GM23338 (cell line): ENCODE data around the gene MAPT. TPM values are rescaled to one million over a fixed set of nuclear protein-coding genes. Genes with fewer than 3 reads are reported as not detected.

Experiments
- ATAC-seq: fragments of 200-7000 bp; cut with Tn5 transposase; 3 replicates; pipeline ENCODE4 v1.9.1; 2020
- DNase-seq: peaks from one replicate; pipeline ENCODE4 v3.0.0-alpha.2; 2015; ENCODE audit warnings: low spot score
- H2AFZ ChIP-seq: fragments of 200-600 bp; sonication (generic); 2 replicates; pipeline ENCODE4 v1.8.0; 2016; ENCODE audit warnings: antibody characterized with exemption, mild to moderate bottlenecking, moderate library complexity
- H3F3A ChIP-seq: fragments of 200-600 bp; sonication (generic); replicated peaks from 2 replicates; pipeline ENCODE4 v1.8.0; 2017; ENCODE audit warnings: antibody characterized with exemption, mixed run types, low read depth
- H3K27ac ChIP-seq: fragments of 200-600 bp; sonication (generic); 2 replicates; pipeline ENCODE4 v1.6.1; 2016; ENCODE audit warnings: low read depth
- H3K27me3 ChIP-seq: fragments of 200-600 bp; sonication (generic); 2 replicates; pipeline ENCODE4 v1.8.0; 2016; ENCODE audit warnings: mild to moderate bottlenecking, mixed run types, moderate library complexity; ENCODE audit not compliant: insufficient read depth
- H3K36me3 ChIP-seq: fragments of 200-600 bp; sonication (generic); 2 replicates; pipeline ENCODE4 v1.8.0; 2016; ENCODE audit warnings: mild to moderate bottlenecking; ENCODE audit not compliant: insufficient read depth
- H3K4me1 ChIP-seq: fragments of 200-600 bp; sonication (generic); 2 replicates; pipeline ENCODE4 v1.8.0; 2016; ENCODE audit warnings: mild to moderate bottlenecking, moderate library complexity; ENCODE audit not compliant: insufficient read depth
- H3K4me2 ChIP-seq: fragments of 200-600 bp; sonication (generic); 2 replicates; pipeline ENCODE4 v1.7.1; 2017; ENCODE audit warnings: mixed run types
- H3K4me3 ChIP-seq: fragments of 200-600 bp; sonication (generic); 2 replicates; pipeline ENCODE4 v1.6.1; 2016; ENCODE audit warnings: mixed run types
- H3K79me2 ChIP-seq: fragments of 200-600 bp; sonication (generic); replicated peaks from 2 replicates; pipeline ENCODE4 v1.8.0; 2017; ENCODE audit warnings: mild to moderate bottlenecking; ENCODE audit not compliant: insufficient read depth
- H3K9me2 ChIP-seq: fragments of 200-600 bp; sonication (generic); 2 replicates; pipeline ENCODE4 v1.8.0; 2017; ENCODE audit not compliant: insufficient read depth
- H4K20me1 ChIP-seq: fragments of 200-600 bp; sonication (generic); replicated peaks from 2 replicates; pipeline ENCODE4 v1.8.0; 2017; ENCODE audit warnings: mild to moderate bottlenecking; ENCODE audit not compliant: insufficient read depth
- H3K27ac Mint-ChIP-seq: 2 replicates; pipeline ENCODE4 v1.8.0; 2020; ENCODE audit warnings: inconsistent platforms, mild to moderate bottlenecking, moderate library complexity, mixed read lengths
- H3K27me3 Mint-ChIP-seq: 3 replicates; pipeline ENCODE4 v1.8.0; 2022; ENCODE audit warnings: low read depth, mild to moderate bottlenecking, moderate library complexity, mixed read lengths, inconsistent platforms; ENCODE audit not compliant: insufficient read depth, poor library complexity
- H3K36me3 Mint-ChIP-seq: 3 replicates; pipeline ENCODE4 v1.8.0; 2021; ENCODE audit warnings: low read depth, mild to moderate bottlenecking, inconsistent platforms, moderate library complexity, mixed read lengths
- H3K4me1 Mint-ChIP-seq: 3 replicates; pipeline ENCODE4 v1.8.0; 2020; ENCODE audit warnings: mild to moderate bottlenecking, inconsistent platforms, mixed read lengths
- H3K4me3 Mint-ChIP-seq: 3 replicates; pipeline ENCODE4 v1.8.0; 2021; ENCODE audit warnings: moderate library complexity, mild to moderate bottlenecking, inconsistent platforms, mixed read lengths
- H3K9me3 Mint-ChIP-seq: 3 replicates; pipeline ENCODE4 v1.8.0; 2020; ENCODE audit warnings: moderate library complexity, mild to moderate bottlenecking, inconsistent platforms, mixed read lengths
- CREB1 ChIP-seq: fragments of 250-450 bp; sonication (Bioruptor Pico); IDR thresholded peaks from 2 replicates; pipeline ENCODE4 v1.5.0; 2020; ENCODE audit warnings: low read depth, mild to moderate bottlenecking, moderate library complexity
- EZH2 ChIP-seq: fragments of 200-600 bp; sonication (generic); IDR thresholded peaks from one replicate; pipeline ENCODE4 v1.8.0; 2017; ENCODE audit warnings: antibody characterized with exemption, mild to moderate bottlenecking, low read depth; ENCODE audit not compliant: unreplicated experiment
- NANOG ChIP-seq: IDR thresholded peaks from 2 replicates; pipeline ENCODE4 v1.6.1; 2016; ENCODE audit warnings: antibody characterized with exemption, borderline replicate concordance
- POLR2AphosphoS5 ChIP-seq: IDR thresholded peaks from 2 replicates; pipeline ENCODE4 v1.6.1; 2016; ENCODE audit warnings: antibody characterized with exemption, low read depth
- STAT1 ChIP-seq: IDR thresholded peaks from one replicate; pipeline ENCODE4 v1.6.1; 2016; ENCODE audit warnings: antibody characterized with exemption; ENCODE audit not compliant: unreplicated experiment
- ZNF331 ChIP-seq: fragments of 250-450 bp; sonication (Bioruptor Pico); IDR thresholded peaks from 2 replicates; pipeline ENCODE4 v1.5.0; 2020; ENCODE audit warnings: low read depth, mild to moderate bottlenecking, moderate library complexity
- polyA plus RNA-seq: library from polyadenylated mRNA; unstranded; fragments of >200 nt; fragmentation: Nextera tagmentation; extraction: Ambion mirVana; gene quantifications from 2 replicates; pipeline ENCODE4 v1.2.1, GENCODE V29; 2016
- total RNA-seq: library from RNA; depleted of rRNA; stranded (reverse); fragments of >200 nt; shearing (Covaris generic); gene quantifications from 2 replicates; pipeline ENCODE4 v1.2.3, GENCODE V29; 2014
- TF ChIP-seq, protein P1 (sequence below): IDR thresholded peaks from 2 replicates; pipeline ENCODE4 v1.6.1; 2016; ENCODE audit warnings: antibody characterized with exemption
- TF ChIP-seq, protein P2 (sequence below): IDR thresholded peaks from one replicate; pipeline ENCODE4 v1.6.1; 2018; ENCODE audit warnings: antibody characterized with exemption; ENCODE audit not compliant: unreplicated experiment
- TF ChIP-seq, protein P3 (sequence below): fragments of 250-450 bp; sonication (Bioruptor Pico); IDR thresholded peaks from 2 replicates; pipeline ENCODE4 v1.5.0; 2020; ENCODE audit warnings: mild to moderate bottlenecking, moderate library complexity

The MAPT gene
- total and polyA plus RNA-seq, 2 experiments from 2014 or later: 1.1 to 2.1 TPM

DNA sequence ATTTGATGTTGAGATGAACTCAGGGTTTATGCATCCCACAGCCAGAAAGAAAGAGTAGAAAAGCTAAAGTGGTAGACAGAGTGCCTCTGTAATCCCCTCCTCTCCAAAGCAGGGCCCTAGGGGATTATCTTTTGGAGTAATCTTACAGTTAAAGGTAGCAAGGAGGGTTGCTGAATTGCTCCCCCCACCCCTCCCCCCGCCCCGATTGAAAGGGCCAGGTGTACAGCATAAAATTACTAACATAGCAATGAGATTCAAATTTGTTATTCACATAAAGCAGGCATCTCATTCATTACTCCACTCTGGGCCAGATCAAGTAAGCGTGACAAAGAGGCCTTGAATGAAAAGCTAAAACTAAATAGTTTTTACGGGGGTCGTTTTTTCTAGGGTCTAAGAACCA lies 177.4 kb downstream of the MAPT start (continued):
- TF ChIP-seq EZH2: no peak
- TF ChIP-seq NANOG: no peak
- TF ChIP-seq, protein P1, sequence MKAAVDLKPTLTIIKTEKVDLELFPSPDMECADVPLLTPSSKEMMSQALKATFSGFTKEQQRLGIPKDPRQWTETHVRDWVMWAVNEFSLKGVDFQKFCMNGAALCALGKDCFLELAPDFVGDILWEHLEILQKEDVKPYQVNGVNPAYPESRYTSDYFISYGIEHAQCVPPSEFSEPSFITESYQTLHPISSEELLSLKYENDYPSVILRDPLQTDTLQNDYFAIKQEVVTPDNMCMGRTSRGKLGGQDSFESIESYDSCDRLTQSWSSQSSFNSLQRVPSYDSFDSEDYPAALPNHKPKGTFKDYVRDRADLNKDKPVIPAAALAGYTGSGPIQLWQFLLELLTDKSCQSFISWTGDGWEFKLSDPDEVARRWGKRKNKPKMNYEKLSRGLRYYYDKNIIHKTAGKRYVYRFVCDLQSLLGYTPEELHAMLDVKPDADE: no peak
- no peak for TF ChIP-seq CREB1 (CRISPR knock-in tag)
- no peak for TF ChIP-seq POLR2AphosphoS5
- no peak for TF ChIP-seq ZNF331 (CRISPR knock-in tag)

DNA sequence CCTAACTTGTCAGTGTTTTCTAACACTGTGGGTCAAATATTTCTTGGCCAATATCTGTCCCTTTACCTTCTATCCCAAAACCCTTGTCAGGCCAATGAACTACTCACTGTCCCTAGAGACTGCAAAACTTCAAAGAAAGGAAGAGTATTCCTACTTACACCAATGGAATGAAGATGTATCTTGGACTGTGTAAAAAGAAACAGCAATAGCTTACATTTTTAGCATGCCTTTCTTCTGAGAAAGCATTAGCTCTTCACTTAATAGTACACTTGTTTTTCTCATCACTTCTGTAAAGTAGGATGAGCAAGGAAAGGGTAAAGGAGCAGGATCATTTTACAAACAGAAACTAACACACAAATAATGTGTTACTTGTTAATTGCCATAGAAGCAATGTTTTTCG lies 178.6 kb downstream of the MAPT start:
- Histone ChIP-seq H2AFZ (no peak overlapping the region), H3K4me3 (no peak overlapping the region), H3K27me3 (no peaks in the 10 kb centered on the region), H4K20me1 (peaks cover 25% of the 10 kb centered on the region), H3K36me3 (peaks cover 1% of the 10 kb centered on the region; the same call in 1 of the 2 replicates), H3K79me2 (peaks cover 83% of the 10 kb centered on the region), H3K27ac (peak overlapping the region; percentile 56; the same call in 1 of the 2 replicates), H3K4me2 (no peak overlapping the region), H3K4me1 (peaks cover 29% of the 10 kb centered on the region), H3F3A (no peaks in the 10 kb centered on the region), H3K9me2 (no peaks in the 10 kb centered on the region)
- ATAC-seq: peak; percentile 29; the same call in 1 of the 3 replicates
- no peak overlapping the region for H3K27ac Mint-ChIP-seq
- TF ChIP-seq, protein P2, sequence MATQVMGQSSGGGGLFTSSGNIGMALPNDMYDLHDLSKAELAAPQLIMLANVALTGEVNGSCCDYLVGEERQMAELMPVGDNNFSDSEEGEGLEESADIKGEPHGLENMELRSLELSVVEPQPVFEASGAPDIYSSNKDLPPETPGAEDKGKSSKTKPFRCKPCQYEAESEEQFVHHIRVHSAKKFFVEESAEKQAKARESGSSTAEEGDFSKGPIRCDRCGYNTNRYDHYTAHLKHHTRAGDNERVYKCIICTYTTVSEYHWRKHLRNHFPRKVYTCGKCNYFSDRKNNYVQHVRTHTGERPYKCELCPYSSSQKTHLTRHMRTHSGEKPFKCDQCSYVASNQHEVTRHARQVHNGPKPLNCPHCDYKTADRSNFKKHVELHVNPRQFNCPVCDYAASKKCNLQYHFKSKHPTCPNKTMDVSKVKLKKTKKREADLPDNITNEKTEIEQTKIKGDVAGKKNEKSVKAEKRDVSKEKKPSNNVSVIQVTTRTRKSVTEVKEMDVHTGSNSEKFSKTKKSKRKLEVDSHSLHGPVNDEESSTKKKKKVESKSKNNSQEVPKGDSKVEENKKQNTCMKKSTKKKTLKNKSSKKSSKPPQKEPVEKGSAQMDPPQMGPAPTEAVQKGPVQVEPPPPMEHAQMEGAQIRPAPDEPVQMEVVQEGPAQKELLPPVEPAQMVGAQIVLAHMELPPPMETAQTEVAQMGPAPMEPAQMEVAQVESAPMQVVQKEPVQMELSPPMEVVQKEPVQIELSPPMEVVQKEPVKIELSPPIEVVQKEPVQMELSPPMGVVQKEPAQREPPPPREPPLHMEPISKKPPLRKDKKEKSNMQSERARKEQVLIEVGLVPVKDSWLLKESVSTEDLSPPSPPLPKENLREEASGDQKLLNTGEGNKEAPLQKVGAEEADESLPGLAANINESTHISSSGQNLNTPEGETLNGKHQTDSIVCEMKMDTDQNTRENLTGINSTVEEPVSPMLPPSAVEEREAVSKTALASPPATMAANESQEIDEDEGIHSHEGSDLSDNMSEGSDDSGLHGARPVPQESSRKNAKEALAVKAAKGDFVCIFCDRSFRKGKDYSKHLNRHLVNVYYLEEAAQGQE: no peak
- no peak for TF ChIP-seq CREB1 (CRISPR knock-in tag)
- TF ChIP-seq ZNF331 (CRISPR knock-in tag): no peak
- TF ChIP-seq NANOG: no peak
- TF ChIP-seq STAT1: no peak
- TF ChIP-seq, protein P3, sequence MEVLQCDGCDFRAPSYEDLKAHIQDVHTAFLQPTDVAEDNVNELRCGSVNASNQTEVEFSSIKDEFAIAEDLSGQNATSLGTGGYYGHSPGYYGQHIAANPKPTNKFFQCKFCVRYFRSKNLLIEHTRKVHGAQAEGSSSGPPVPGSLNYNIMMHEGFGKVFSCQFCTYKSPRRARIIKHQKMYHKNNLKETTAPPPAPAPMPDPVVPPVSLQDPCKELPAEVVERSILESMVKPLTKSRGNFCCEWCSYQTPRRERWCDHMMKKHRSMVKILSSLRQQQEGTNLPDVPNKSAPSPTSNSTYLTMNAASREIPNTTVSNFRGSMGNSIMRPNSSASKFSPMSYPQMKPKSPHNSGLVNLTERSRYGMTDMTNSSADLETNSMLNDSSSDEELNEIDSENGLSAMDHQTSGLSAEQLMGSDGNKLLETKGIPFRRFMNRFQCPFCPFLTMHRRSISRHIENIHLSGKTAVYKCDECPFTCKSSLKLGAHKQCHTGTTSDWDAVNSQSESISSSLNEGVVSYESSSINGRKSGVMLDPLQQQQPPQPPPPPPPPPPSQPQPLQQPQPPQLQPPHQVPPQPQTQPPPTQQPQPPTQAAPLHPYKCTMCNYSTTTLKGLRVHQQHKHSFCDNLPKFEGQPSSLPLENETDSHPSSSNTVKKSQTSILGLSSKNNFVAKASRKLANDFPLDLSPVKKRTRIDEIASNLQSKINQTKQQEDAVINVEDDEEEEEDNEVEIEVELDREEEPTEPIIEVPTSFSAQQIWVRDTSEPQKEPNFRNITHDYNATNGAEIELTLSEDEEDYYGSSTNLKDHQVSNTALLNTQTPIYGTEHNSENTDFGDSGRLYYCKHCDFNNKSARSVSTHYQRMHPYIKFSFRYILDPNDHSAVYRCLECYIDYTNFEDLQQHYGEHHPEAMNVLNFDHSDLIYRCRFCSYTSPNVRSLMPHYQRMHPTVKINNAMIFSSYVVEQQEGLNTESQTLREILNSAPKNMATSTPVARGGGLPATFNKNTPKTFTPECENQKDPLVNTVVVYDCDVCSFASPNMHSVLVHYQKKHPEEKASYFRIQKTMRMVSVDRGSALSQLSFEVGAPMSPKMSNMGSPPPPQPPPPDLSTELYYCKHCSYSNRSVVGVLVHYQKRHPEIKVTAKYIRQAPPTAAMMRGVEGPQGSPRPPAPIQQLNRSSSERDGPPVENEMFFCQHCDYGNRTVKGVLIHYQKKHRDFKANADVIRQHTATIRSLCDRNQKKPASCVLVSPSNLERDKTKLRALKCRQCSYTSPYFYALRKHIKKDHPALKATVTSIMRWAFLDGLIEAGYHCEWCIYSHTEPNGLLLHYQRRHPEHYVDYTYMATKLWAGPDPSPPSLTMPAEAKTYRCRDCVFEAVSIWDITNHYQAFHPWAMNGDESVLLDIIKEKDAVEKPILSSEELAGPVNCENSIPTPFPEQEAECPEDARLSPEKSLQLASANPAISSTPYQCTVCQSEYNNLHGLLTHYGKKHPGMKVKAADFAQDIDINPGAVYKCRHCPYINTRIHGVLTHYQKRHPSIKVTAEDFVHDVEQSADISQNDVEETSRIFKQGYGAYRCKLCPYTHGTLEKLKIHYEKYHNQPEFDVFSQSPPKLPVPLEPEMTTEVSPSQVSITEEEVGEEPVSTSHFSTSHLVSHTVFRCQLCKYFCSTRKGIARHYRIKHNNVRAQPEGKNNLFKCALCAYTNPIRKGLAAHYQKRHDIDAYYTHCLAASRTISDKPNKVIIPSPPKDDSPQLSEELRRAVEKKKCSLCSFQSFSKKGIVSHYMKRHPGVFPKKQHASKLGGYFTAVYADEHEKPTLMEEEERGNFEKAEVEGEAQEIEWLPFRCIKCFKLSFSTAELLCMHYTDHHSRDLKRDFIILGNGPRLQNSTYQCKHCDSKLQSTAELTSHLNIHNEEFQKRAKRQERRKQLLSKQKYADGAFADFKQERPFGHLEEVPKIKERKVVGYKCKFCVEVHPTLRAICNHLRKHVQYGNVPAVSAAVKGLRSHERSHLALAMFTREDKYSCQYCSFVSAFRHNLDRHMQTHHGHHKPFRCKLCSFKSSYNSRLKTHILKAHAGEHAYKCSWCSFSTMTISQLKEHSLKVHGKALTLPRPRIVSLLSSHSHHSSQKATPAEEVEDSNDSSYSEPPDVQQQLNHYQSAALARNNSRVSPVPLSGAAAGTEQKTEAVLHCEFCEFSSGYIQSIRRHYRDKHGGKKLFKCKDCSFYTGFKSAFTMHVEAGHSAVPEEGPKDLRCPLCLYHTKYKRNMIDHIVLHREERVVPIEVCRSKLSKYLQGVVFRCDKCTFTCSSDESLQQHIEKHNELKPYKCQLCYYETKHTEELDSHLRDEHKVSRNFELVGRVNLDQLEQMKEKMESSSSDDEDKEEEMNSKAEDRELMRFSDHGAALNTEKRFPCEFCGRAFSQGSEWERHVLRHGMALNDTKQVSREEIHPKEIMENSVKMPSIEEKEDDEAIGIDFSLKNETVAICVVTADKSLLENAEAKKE (CRISPR knock-in tag): no peak
- TF ChIP-seq EZH2: no peak
- DNase-seq: peak; percentile 34
- no peak overlapping the region for H3K4me3 Mint-ChIP-seq
- peaks cover 17% of the 10 kb centered on the region for H3K9me3 Mint-ChIP-seq
- H3K27me3 Mint-ChIP-seq: peaks cover 4% of the 10 kb centered on the region
- H3K36me3 Mint-ChIP-seq: peaks cover 30% of the 10 kb centered on the region
- peaks cover 34% of the 10 kb centered on the region for H3K4me1 Mint-ChIP-seq
